Neural cell (in vitro differentiated cells): ENCODE results near the gene TRMT2A. TPM values are rescaled to one million over a fixed set of nuclear protein-coding genes. Genes with fewer than 3 reads are reported as not detected.

Source experiments
- H2AFZ ChIP-seq: fragments of 200-600, 300-800 bp; sonication (generic), shearing (Covaris generic); 2 replicates; pipeline ENCODE4 v1.6.0; 2014; ENCODE audit warnings: low read depth, mild to moderate bottlenecking, antibody characterized with exemption, low read length, moderate library complexity
- H3F3A ChIP-seq: fragments of 200-600 bp; shearing (Covaris generic); 2 replicates; pipeline ENCODE4 v1.6.1; 2016; ENCODE audit warnings: mild to moderate bottlenecking, moderate library complexity, mixed read lengths, antibody characterized with exemption, low read length; ENCODE audit not compliant: insufficient read depth, poor library complexity, severe bottlenecking
- H3K27ac ChIP-seq: fragments of 200-600, 300-800 bp; sonication (generic), shearing (Covaris generic); 2 replicates; pipeline ENCODE4 v1.5.1; 2014; ENCODE audit warnings: mild to moderate bottlenecking, low read length, moderate library complexity
- H3K27me3 ChIP-seq: fragments of 300-800, 200-600 bp; sonication (generic), shearing (Covaris generic); 2 replicates; pipeline ENCODE4 v1.6.0; 2014; ENCODE audit warnings: mild to moderate bottlenecking, low read depth, low read length, moderate library complexity; ENCODE audit not compliant: insufficient read depth
- H3K36me3 ChIP-seq: fragments of 300-800, 200-600 bp; sonication (generic), shearing (Covaris generic); 2 replicates; pipeline ENCODE4 v1.5.1; 2014; ENCODE audit warnings: mild to moderate bottlenecking, antibody characterized with exemption, low read length, moderate library complexity; ENCODE audit not compliant: insufficient read depth
- H3K4me2 ChIP-seq: fragments of 300-800, 200-600 bp; sonication (generic), shearing (Covaris generic); 2 replicates; pipeline ENCODE4 v1.6.0; 2014; ENCODE audit warnings: mild to moderate bottlenecking, low read length
- H3K4me3 ChIP-seq: fragments of 300-800, 200-600 bp; sonication (generic), shearing (Covaris generic); 2 replicates; pipeline ENCODE4 v1.5.1; 2014; ENCODE audit warnings: mild to moderate bottlenecking, low read length, moderate library complexity
- H3K79me2 ChIP-seq: fragments of 200-600 bp; shearing (Covaris generic); replicated peaks from 2 replicates; pipeline ENCODE4 v1.6.0; 2014; ENCODE audit warnings: mild to moderate bottlenecking, low read length, moderate library complexity; ENCODE audit not compliant: insufficient read depth
- H3K9ac ChIP-seq: fragments of 300-800, 200-600 bp; sonication (generic), shearing (Covaris generic); 2 replicates; pipeline ENCODE4 v1.6.1; 2016; ENCODE audit warnings: mild to moderate bottlenecking, low read length, mixed read lengths
- H3K9me2 ChIP-seq: fragments of 200-600 bp; shearing (Covaris generic); 2 replicates; pipeline ENCODE4 v1.6.1; 2016; ENCODE audit warnings: mild to moderate bottlenecking, low read length, mixed read lengths; ENCODE audit not compliant: insufficient read depth
- H3K9me3 ChIP-seq: fragments of 200-600, 300-800 bp; sonication (generic), shearing (Covaris generic); 2 replicates; pipeline ENCODE4 v1.6.1; 2016; ENCODE audit warnings: mild to moderate bottlenecking, mixed run types, low read length, moderate library complexity, mixed read lengths
- H4K20me1 ChIP-seq: fragments of 200-600 bp; shearing (Covaris generic); 2 replicates; pipeline ENCODE4 v1.6.1; 2016; ENCODE audit warnings: mild to moderate bottlenecking, mixed run types; ENCODE audit not compliant: insufficient read depth
- CTCF ChIP-seq: fragments of 450-650 bp; IDR thresholded peaks from 2 replicates; pipeline ENCODE4 v1.5.1; 2014; ENCODE audit warnings: antibody characterized with exemption, mild to moderate bottlenecking, moderate library complexity; ENCODE audit not compliant: poor library complexity, severe bottlenecking
- EP300 ChIP-seq: fragments of 450-650 bp; conservative IDR thresholded peaks from 2 replicates; pipeline ENCODE4 v1.6.1; 2014; ENCODE audit warnings: antibody characterized with exemption, mild to moderate bottlenecking, moderate library complexity; ENCODE audit not compliant: poor library complexity, severe bottlenecking
- EZH2 ChIP-seq: fragments of 200-600, 300-800 bp; shearing (Covaris generic), sonication (generic); IDR thresholded peaks from 2 replicates; pipeline ENCODE4 v1.6.1; 2014; ENCODE audit warnings: antibody characterized with exemption, low read length, borderline replicate concordance, mild to moderate bottlenecking; ENCODE audit not compliant: insufficient read depth, poor library complexity, severe bottlenecking
- MXI1 ChIP-seq: fragments of 450-650 bp; conservative IDR thresholded peaks from 2 replicates; pipeline ENCODE4 v1.6.1; 2014; ENCODE audit warnings: antibody characterized with exemption, mild to moderate bottlenecking; ENCODE audit not compliant: poor library complexity, severe bottlenecking
- POLR2AphosphoS5 ChIP-seq: IDR thresholded peaks from 2 replicates; pipeline ENCODE4 v1.6.1; 2012
- RAD21 ChIP-seq: fragments of 450-650 bp; conservative IDR thresholded peaks from 2 replicates; pipeline ENCODE4 v1.6.1; 2014; ENCODE audit warnings: antibody characterized with exemption, mild to moderate bottlenecking, moderate library complexity
- REST ChIP-seq: IDR thresholded peaks from 2 replicates; pipeline ENCODE4 v1.6.1; 2012; ENCODE audit warnings: borderline replicate concordance
- SMC3 ChIP-seq: fragments of 450-650 bp; conservative IDR thresholded peaks from 2 replicates; pipeline ENCODE4 v1.6.1; 2014; ENCODE audit warnings: antibody characterized with exemption, mild to moderate bottlenecking, moderate library complexity; ENCODE audit not compliant: poor library complexity
- TAF1 ChIP-seq: IDR thresholded peaks from 2 replicates; pipeline ENCODE4 v1.6.1; 2012; ENCODE audit warnings: low read depth
- polyA plus RNA-seq: library from polyadenylated mRNA; depleted of rRNA; stranded (reverse); fragments of >200 nt; gene quantifications from 2 replicates; pipeline ENCODE4 v1.2.3, GENCODE V29; 2014

The TRMT2A gene
- polyA plus RNA-seq, 1 donor from 2014 or later: 96.7 TPM

DNA sequence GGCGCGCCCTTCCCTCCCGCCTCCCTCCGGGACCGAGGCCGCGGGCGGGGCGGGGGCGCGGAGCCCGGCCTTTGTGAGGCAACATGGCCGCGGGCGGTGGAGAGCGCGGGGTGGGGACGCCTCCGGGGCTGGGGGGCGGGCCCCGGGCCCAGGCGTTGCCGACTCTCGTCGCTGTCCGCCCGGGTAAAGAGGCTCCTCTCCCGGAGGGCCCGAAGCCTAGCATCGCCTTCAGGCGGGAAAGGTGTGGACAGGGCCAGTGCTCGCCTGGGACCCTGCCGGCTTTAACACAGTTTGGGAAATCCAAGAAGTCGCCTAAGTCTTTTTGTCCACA, 36.6 kb downstream of the TRMT2A start:
- H3K79me2 ChIP-seq: peaks cover 44% of the 10 kb centered on the region
- H3K36me3 ChIP-seq: no peaks in the 10 kb centered on the region
- no peaks in the 10 kb centered on the region for H3K27me3 ChIP-seq
- H3K4me3 ChIP-seq: peak overlapping the region; percentile 93
- H3F3A ChIP-seq: no peaks in the 10 kb centered on the region
- H4K20me1 ChIP-seq: peaks cover 19% of the 10 kb centered on the region
- H3K9ac ChIP-seq: peak overlapping the region; percentile 92
- no peaks in the 10 kb centered on the region for H3K9me3 ChIP-seq
- TF ChIP-seq REST: peak; percentile 55
- TF ChIP-seq TAF1: peak; percentile 6
- no peak for TF ChIP-seq MXI1
- H3K4me2 ChIP-seq: peak overlapping the region; percentile 83
- peak overlapping the region; percentile 66 for H2AFZ ChIP-seq
- peak overlapping the region; percentile 92 for H3K27ac ChIP-seq
- H3K9me2 ChIP-seq: no peaks in the 10 kb centered on the region

DNA sequence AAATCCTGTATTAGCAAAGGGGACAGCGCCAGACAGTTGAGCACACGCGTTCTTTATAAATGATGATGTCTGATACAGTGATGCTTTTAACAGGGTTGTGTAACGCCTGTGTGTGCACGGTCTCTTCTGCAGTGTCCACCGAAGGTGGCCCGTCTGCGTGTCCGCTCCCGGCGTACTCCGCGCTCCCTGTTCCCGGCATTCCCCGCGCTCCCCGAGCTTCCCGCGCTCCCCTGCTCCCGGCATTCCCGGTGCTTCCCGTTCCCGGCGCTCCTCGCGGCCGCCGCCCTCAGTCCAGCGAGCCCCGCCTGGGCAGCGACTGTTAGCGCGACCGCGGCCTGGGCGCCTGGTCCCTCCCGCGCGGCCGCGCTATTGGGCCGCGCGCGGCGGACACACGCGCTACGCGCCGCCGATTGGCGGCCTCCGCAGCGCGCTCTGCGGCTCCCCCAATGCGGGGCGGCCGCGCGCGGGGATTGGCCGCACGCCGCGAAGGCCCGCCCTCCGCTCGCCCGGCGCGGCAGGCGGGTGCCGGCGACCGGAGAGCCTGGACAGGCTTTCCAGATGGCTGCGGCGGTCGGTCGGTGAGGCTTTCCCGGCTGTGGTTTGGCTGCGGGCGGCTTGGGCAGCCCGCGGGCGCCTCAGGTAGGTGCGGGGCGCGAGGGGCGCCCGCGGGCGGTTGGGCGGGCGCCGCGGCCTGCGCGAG, 37.1 kb downstream of the TRMT2A start, which contains the start of gene DGCR8:
TSS of gene DGCR8 (plus strand) at position 497 of the 700 bp plus-strand sequence. CDS start 5,723 bp downstream, outside the sequence.
- H3K4me3 ChIP-seq: peak within 1 kb of the TSS; percentile 93
- peak within 1 kb of the TSS; percentile 83 for H3K4me2 ChIP-seq
- no peaks in the 10 kb centered on the region for H3K9me3 ChIP-seq
- H3K27me3 ChIP-seq: no peaks in the 10 kb centered on the region
- H3K9me2 ChIP-seq: no peaks in the 10 kb centered on the region
- peak within 1 kb of the TSS; percentile 92 for H3K27ac ChIP-seq
- H2AFZ ChIP-seq: peak within 1 kb of the TSS; percentile 75
- H4K20me1 ChIP-seq: peaks cover 14% of the 10 kb centered on the region
- H3K36me3 ChIP-seq: no peaks in the 10 kb centered on the region
- H3K79me2 ChIP-seq: peaks cover 43% of the 10 kb centered on the region
- TF ChIP-seq SMC3: peak; percentile 10
- peak; percentile 73 for TF ChIP-seq MXI1
- TF ChIP-seq CTCF: peak; percentile 27
- TF ChIP-seq EP300: peak; percentile 54
- peak; percentile 39 for TF ChIP-seq TAF1
- peak; percentile 88 for TF ChIP-seq POLR2AphosphoS5
- peak; percentile 27 for TF ChIP-seq RAD21
- no peak for TF ChIP-seq EZH2
- peak; percentile 100 for TF ChIP-seq REST
- peak within 1 kb of the TSS; percentile 92 for H3K9ac ChIP-seq
- H3F3A ChIP-seq: no peaks in the 10 kb centered on the region
